ENCODE measurements around the gene DPY19L1. TPM values are rescaled to one million over a fixed set of nuclear protein-coding genes. Genes with fewer than 3 reads are reported as not detected.

The DPY19L1 gene
- total RNA-seq, 120 experiments from 2014 or later = 45.6 to 119 (median 78.5) TPM

Small RNAs within 50 kb of the gene (microRNA-seq; reads per million reads assigned to microRNA genes)
- 0 to 3.2 (median 0.34) reads per million in 43 experiments for gene MIR548N

Other genes with a start within 250 kb of the DPY19L1 start
- not detected for gene TBX20, start 216.6 kb upstream of the DPY19L1 start, total RNA-seq